OCI-LY7 (cell line): ENCODE results near the gene HECW1. TPM values are rescaled to one million over a fixed set of nuclear protein-coding genes. Genes with fewer than 3 reads are reported as not detected.

Experiments
- BruUV-seq: library from RNA; stranded (reverse); fragments of 400-500 nt; replicated peaks from 2 replicates; lab custom pipeline; 2021; lab: Mats Ljungman, UMichigan
- CTCF ChIA-PET: fragments of 300-600 bp; sonication (Branson Sonifier 250); formaldehyde crosslinking; loops from one replicate; lab custom pipeline; 2022; ENCODE audit warnings: antibody characterized with exemption; ENCODE audit not compliant: unreplicated experiment; lab: Charles Lee
- POLR2A ChIA-PET: fragments of 300-600 bp; sonication (Branson Sonifier 250); formaldehyde crosslinking; loops from one replicate; lab custom pipeline; 2022; ENCODE audit warnings: antibody characterized with exemption; lab: Charles Lee
- DNase-seq: peaks from one replicate; pipeline ENCODE4 v3.0.0-alpha.2; 2015; ENCODE audit warnings: low spot score
- H2AFZ ChIP-seq: fragments of 200-600 bp; sonication (generic), shearing (Covaris generic); 2 replicates; pipeline ENCODE4 v1.6.1; 2014; ENCODE audit warnings: mild to moderate bottlenecking, antibody characterized with exemption, low read length, moderate library complexity
- H3K27ac ChIP-seq: fragments of 200-600 bp; sonication (generic); 2 replicates; pipeline ENCODE4 v1.5.1; 2014; ENCODE audit warnings: mixed run types, low read depth, mild to moderate bottlenecking, moderate library complexity, low read length, inconsistent platforms; ENCODE audit not compliant: poor library complexity, severe bottlenecking
- H3K36me3 ChIP-seq: fragments of 200-600 bp; sonication (generic); 2 replicates; pipeline ENCODE4 v1.6.1; 2014; ENCODE audit warnings: mild to moderate bottlenecking, antibody characterized with exemption, low read length, moderate library complexity, mixed read lengths; ENCODE audit not compliant: insufficient read depth
- H3K4me1 ChIP-seq: fragments of 200-600 bp; sonication (generic); 2 replicates; pipeline ENCODE4 v1.5.1; 2014; ENCODE audit warnings: mild to moderate bottlenecking, low read length; ENCODE audit not compliant: insufficient read depth, poor library complexity, severe bottlenecking
- H3K4me2 ChIP-seq: fragments of 200-600 bp; sonication (generic); 2 replicates; pipeline ENCODE4 v1.6.1; 2014; ENCODE audit warnings: mild to moderate bottlenecking, low read length
- H3K4me3 ChIP-seq: fragments of 200-600 bp; sonication (generic); 2 replicates; pipeline ENCODE4 v1.5.1; 2014; ENCODE audit warnings: mild to moderate bottlenecking, low read depth, low read length; ENCODE audit not compliant: poor library complexity, severe bottlenecking
- H3K79me2 ChIP-seq: fragments of 200-600 bp; sonication (generic); 2 replicates; pipeline ENCODE4 v1.6.1; 2016; ENCODE audit warnings: low read depth, mild to moderate bottlenecking, low read length, moderate library complexity, mixed read lengths; ENCODE audit not compliant: insufficient read depth
- H3K9me2 ChIP-seq: fragments of 200-600 bp; sonication (generic); 2 replicates; pipeline ENCODE4 v1.6.1; 2016; ENCODE audit warnings: mild to moderate bottlenecking, low read length, mixed read lengths; ENCODE audit not compliant: insufficient read depth
- H3K9me3 ChIP-seq: fragments of 200-600 bp; sonication (generic); 2 replicates; pipeline ENCODE4 v1.6.1; 2014; ENCODE audit warnings: mild to moderate bottlenecking, mixed run types, low read length, mixed read lengths
- H4K20me1 ChIP-seq: fragments of 200-600 bp; sonication (generic); 2 replicates; pipeline ENCODE4 v1.6.1; 2014; ENCODE audit warnings: mild to moderate bottlenecking, antibody characterized with exemption, low read length, moderate library complexity, mixed read lengths; ENCODE audit not compliant: insufficient read depth
- EZH2phosphoT487 ChIP-seq: fragments of 200-600 bp; sonication (generic); IDR thresholded peaks from 2 replicates; pipeline ENCODE4 v1.6.1; 2018; ENCODE audit warnings: low read depth, borderline replicate concordance, mild to moderate bottlenecking, mixed run types, antibody characterized with exemption, low read length, moderate library complexity, mixed read lengths
- intact Hi-C: fragments of 100-400 bp; cut with micrococcal nuclease; formaldehyde crosslinking; loops from one replicate; pipeline ENCODE4 v1.10.0; 2022; ENCODE audit not compliant: unreplicated experiment
- total RNA-seq, 2 experiments: library from RNA; depleted of rRNA in 1 of 2; stranded (reverse); fragments of >200 nt in 1 of 2; shearing (Covaris generic) in 1 of 2; gene quantifications; 2 replicates each; pipeline ENCODE4 v1.2.3, GENCODE V29; 2014 to 2022
- TF ChIP-seq, protein P1 (sequence below): fragments of 200-600 bp; sonication (generic); conservative IDR thresholded peaks from 2 replicates; pipeline ENCODE4 v1.5.1; 2014; ENCODE audit warnings: mild to moderate bottlenecking, antibody characterized with exemption, low read length, moderate library complexity, mixed read lengths

The HECW1 gene
- total RNA-seq, 2 experiments from 2014 or later, result 2.0 TPM

DNA sequence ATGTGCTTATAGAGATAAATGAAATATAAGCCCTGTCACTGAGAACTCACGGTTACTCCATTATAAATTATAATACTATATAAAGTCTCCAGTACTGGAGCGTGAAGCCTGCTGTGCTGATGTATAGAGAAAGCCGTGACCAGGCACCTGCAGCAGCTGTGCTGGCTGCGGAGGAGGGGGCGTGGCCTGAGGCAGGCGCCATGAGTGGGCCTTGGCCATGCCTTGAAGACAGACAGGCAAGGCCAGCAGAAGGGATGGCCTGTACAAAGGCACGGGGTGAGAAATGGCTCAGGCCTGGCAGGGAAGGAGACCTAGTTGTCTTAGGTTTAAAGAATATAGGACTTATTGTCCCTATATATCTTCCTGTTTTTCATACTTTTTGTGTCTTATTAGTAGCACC, 251.9 kb downstream of the HECW1 start:
- intact Hi-C loops, result no loop called here
- no peak overlapping the region for H3K4me3 ChIP-seq
- H3K4me1 ChIP-seq, result no peaks in the 10 kb centered on the region
- no peaks in the 10 kb centered on the region for H3K9me3 ChIP-seq
- no TSS peak for BruUV-seq
- no peaks in the 10 kb centered on the region; the same call in 1 of the 2 replicates for H3K79me2 ChIP-seq
- TF ChIP-seq EZH2phosphoT487, result no peak
- TF ChIP-seq, protein P1, sequence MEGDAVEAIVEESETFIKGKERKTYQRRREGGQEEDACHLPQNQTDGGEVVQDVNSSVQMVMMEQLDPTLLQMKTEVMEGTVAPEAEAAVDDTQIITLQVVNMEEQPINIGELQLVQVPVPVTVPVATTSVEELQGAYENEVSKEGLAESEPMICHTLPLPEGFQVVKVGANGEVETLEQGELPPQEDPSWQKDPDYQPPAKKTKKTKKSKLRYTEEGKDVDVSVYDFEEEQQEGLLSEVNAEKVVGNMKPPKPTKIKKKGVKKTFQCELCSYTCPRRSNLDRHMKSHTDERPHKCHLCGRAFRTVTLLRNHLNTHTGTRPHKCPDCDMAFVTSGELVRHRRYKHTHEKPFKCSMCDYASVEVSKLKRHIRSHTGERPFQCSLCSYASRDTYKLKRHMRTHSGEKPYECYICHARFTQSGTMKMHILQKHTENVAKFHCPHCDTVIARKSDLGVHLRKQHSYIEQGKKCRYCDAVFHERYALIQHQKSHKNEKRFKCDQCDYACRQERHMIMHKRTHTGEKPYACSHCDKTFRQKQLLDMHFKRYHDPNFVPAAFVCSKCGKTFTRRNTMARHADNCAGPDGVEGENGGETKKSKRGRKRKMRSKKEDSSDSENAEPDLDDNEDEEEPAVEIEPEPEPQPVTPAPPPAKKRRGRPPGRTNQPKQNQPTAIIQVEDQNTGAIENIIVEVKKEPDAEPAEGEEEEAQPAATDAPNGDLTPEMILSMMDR, result no peak
- DNase-seq, result no peak
- H3K4me2 ChIP-seq, result no peak overlapping the region
- CTCF ChIA-PET, result no interaction called here
- no peaks in the 10 kb centered on the region for H3K36me3 ChIP-seq
- POLR2A ChIA-PET, result no interaction called here
- H3K27ac ChIP-seq, result no peak overlapping the region
- H3K9me2 ChIP-seq, result no peaks in the 10 kb centered on the region
- no peaks in the 10 kb centered on the region for H4K20me1 ChIP-seq
- no peak overlapping the region for H2AFZ ChIP-seq

DNA sequence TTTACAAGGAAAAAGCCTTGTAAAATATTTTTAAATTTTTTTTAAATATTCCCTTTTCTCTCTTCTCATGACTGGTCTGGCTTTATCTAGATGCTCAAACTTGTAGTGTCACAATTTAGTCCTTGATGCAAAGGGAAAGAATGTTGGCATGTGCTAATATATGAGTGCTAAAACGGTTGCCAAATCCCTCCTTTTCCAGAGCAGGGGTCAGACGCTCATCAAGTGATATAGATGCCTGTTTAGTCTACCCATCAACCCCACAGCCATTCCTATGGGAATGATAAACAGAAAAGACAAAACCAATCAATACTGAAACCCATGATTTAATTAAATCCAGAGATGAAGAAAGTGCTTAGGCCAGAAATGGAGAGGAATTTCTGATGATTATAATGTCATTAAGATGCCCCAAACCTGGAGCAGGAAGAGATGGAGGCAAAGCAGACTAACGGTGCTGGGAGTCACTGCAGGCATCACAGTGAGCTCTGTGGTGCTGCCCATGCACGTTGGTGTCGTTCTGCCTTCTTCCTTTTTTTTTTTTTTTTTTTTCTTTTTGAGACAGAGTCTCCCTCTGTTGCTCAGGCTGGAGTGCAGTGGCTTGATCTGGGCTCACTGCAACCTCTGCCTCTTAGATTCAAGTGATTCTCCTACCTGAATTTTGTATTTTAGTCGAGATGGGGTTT, 260.4 kb downstream of the HECW1 start:
- Histone ChIP-seq H2AFZ (no peak overlapping the region), H3K79me2 (no peaks in the 10 kb centered on the region), H3K4me3 (no peak overlapping the region), H3K36me3 (no peaks in the 10 kb centered on the region), H3K4me2 (no peak overlapping the region), H3K9me2 (no peaks in the 10 kb centered on the region), H3K9me3 (no peaks in the 10 kb centered on the region), H3K4me1 (no peaks in the 10 kb centered on the region), H4K20me1 (no peaks in the 10 kb centered on the region), H3K27ac (no peak overlapping the region)
- POLR2A ChIA-PET, result interaction anchor here (0.5 kb wide), 1 partner anchor 136 kb away, joined by 4 read pairs; no protein-coding TSS in a partner anchor
- no TSS peak for BruUV-seq
- TF ChIP-seq, protein P1, result no peak
- TF ChIP-seq EZH2phosphoT487, result no peak
- DNase-seq, result no peak
- CTCF ChIA-PET, result no interaction called here
- intact Hi-C loops, result no loop called here

DNA sequence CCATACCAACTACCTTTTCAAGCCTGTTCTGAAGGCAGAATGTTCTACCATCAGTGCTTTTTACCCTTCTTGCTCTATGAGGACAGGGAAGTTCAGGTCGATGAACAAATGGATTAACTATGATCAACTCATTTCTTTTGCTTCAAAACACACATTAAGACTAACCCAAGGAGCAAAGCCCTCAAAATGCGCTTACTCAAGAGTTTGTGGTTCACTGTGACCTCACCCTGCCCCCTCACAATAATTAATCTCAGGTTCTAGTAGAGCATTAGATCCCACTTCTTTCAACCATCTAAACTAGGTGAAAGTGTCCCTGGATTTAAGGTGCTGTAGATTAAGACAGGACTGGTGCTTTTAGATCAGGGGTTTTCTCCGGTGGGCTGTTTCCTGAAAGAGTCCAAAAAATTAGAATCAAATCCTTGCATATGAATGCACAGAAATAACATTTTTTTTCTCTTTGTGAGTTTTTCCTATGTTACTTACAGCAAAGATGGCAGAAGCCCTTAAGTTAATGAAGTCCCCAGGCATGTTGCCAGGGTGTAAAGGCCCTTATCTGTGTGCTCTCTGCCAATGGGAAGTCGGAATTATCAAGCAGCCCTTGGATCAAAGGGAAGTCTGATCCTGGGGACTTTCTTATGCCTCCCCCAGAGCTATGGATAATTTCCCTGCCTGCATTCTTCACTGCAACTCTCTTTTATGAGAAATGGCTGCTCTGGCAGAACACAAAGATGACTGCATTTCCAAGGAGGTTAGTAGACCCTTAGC, 264.9 kb downstream of the HECW1 start:
- DNase-seq, result no peak
- Histone ChIP-seq H3K4me3 (no peak overlapping the region), H3K4me2 (no peak overlapping the region), H4K20me1 (no peaks in the 10 kb centered on the region), H3K9me3 (no peaks in the 10 kb centered on the region), H3K36me3 (no peaks in the 10 kb centered on the region), H3K4me1 (no peaks in the 10 kb centered on the region), H3K9me2 (no peaks in the 10 kb centered on the region), H3K79me2 (no peaks in the 10 kb centered on the region), H3K27ac (no peak overlapping the region), H2AFZ (no peak overlapping the region)
- BruUV-seq, result no TSS peak
- intact Hi-C loops, result no loop called here
- CTCF ChIA-PET, result no interaction called here
- TF ChIP-seq, protein P1, result no peak
- TF ChIP-seq EZH2phosphoT487, result no peak
- POLR2A ChIA-PET, result no interaction called here
